MCF 10A (cell line): ENCODE measurements around the gene C1QTNF1. TPM values are rescaled to one million over a fixed set of nuclear protein-coding genes. Genes with fewer than 3 reads are reported as not detected.

ENCODE experiments used
- BruUV-seq: library from RNA; stranded (reverse); fragments of 400-500 nt; replicated peaks from 2 replicates; lab custom pipeline; 2021; lab: Mats Ljungman, UMichigan
- CTCF ChIA-PET: fragments of 300-600 bp; sonication (Branson Sonifier 250); formaldehyde crosslinking; extraction: SDS; loops from one replicate; lab custom pipeline; 2021; ENCODE audit warnings: antibody characterized with exemption, inconsistent platforms; lab: Yijun Ruan, JAX
- POLR2A ChIA-PET: fragments of 300-600, 350-650 bp; sonication (Branson Sonifier 250); formaldehyde crosslinking; extraction: SDS; loops from one replicate; lab custom pipeline; 2020; ENCODE audit warnings: antibody characterized with exemption, inconsistent platforms; lab: Yijun Ruan, JAX
- DNase-seq: peaks from one replicate; pipeline ENCODE4 v3.0.0-alpha.2; 2018; ENCODE audit not compliant: unreplicated experiment
- H3K27ac Mint-ChIP-seq: one replicate; pipeline ENCODE4 v1.8.0; 2022; ENCODE audit warnings: mild to moderate bottlenecking, low read depth, mixed read lengths; ENCODE audit not compliant: unreplicated experiment
- H3K27me3 Mint-ChIP-seq: one replicate; pipeline ENCODE4 v1.8.0; 2022; ENCODE audit warnings: mixed read lengths; ENCODE audit not compliant: insufficient read depth, unreplicated experiment
- H3K36me3 Mint-ChIP-seq: one replicate; pipeline ENCODE4 v1.8.0; 2022; ENCODE audit warnings: mild to moderate bottlenecking, moderate library complexity, mixed read lengths; ENCODE audit not compliant: insufficient read depth, unreplicated experiment
- H3K4me1 Mint-ChIP-seq: one replicate; pipeline ENCODE4 v1.8.0; 2022; ENCODE audit warnings: mixed read lengths; ENCODE audit not compliant: insufficient read depth, unreplicated experiment
- H3K4me3 Mint-ChIP-seq: one replicate; pipeline ENCODE4 v1.8.0; 2022; ENCODE audit warnings: mild to moderate bottlenecking, moderate library complexity, mixed read lengths; ENCODE audit not compliant: unreplicated experiment
- H3K9me3 Mint-ChIP-seq: one replicate; pipeline ENCODE4 v1.8.0; 2022; ENCODE audit warnings: mixed read lengths; ENCODE audit not compliant: unreplicated experiment
- intact Hi-C: fragments of 100-400 bp; cut with micrococcal nuclease; formaldehyde crosslinking; loops from 2 replicates; pipeline ENCODE4 v1.14.1; 2022
- total RNA-seq: library from RNA; stranded (reverse); gene quantifications from 2 replicates; pipeline ENCODE4 v1.2.3, GENCODE V29; 2022
- TF ChIP-seq, protein P1 (sequence below): fragments of 200-600 bp; IDR thresholded peaks from one replicate; pipeline ENCODE4 v1.8.0; 2022; ENCODE audit warnings: antibody characterized with exemption, mild to moderate bottlenecking; ENCODE audit not compliant: unreplicated experiment

The C1QTNF1 gene
- total RNA-seq, 1 experiment from 2014 or later, result 3.0 TPM

DNA sequence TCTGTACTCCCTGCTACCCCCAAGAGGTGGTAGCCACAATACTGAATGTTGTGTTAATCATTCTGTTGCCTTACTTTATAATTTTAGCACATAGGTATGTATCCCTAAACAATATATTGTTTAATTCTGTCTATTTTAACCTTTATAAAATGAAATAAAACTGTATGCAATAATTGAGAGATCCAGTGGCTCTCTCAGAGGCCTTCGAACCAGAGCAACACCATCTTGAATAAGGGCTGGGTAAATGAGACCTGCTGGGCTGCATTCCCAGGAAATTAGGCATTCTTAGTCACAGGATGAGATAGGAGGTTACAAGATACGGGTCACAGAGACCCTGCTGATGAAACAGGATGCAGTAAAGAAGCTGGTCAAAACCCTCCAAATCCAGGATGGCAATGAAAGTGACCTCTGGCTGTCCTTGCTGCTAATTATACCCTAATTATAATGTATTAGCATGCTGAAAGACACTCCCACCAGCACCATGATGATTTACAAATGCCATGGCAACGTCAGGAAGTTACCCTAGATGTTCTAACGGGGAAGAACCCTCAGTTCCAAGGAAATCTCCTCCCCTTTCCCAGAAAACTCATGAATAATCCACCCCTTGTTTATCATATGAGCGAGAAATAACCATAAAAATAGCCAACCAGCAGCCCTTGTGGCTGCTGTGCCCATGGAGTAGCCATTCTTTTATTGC, 12.4 kb upstream of the C1QTNF1 start:
- Mint-ChIP-seq H3K4me1 (peaks cover 26% of the 10 kb centered on the region), H3K4me3 (peak overlapping the region; percentile 13), H3K36me3 (peaks cover 6% of the 10 kb centered on the region), H3K27me3 (no peaks in the 10 kb centered on the region), H3K9me3 (peaks cover 7% of the 10 kb centered on the region), H3K27ac (no peak overlapping the region)
- intact Hi-C loops, result loop anchor here (10.0 kb wide), 1 partner anchor 383 kb away; no protein-coding TSS in a partner anchor
- POLR2A ChIA-PET, result interaction anchor here (0.5 to 1.5 kb wide), 2 partner anchors 14 to 25 kb away, joined by 3 to 4 read pairs; no protein-coding TSS in a partner anchor
- CTCF ChIA-PET, result interaction anchor here (0.6 to 0.7 kb wide), 2 partner anchors 28 to 970 kb away, joined by 3 read pairs; no protein-coding TSS in a partner anchor
- TF ChIP-seq, protein P1, sequence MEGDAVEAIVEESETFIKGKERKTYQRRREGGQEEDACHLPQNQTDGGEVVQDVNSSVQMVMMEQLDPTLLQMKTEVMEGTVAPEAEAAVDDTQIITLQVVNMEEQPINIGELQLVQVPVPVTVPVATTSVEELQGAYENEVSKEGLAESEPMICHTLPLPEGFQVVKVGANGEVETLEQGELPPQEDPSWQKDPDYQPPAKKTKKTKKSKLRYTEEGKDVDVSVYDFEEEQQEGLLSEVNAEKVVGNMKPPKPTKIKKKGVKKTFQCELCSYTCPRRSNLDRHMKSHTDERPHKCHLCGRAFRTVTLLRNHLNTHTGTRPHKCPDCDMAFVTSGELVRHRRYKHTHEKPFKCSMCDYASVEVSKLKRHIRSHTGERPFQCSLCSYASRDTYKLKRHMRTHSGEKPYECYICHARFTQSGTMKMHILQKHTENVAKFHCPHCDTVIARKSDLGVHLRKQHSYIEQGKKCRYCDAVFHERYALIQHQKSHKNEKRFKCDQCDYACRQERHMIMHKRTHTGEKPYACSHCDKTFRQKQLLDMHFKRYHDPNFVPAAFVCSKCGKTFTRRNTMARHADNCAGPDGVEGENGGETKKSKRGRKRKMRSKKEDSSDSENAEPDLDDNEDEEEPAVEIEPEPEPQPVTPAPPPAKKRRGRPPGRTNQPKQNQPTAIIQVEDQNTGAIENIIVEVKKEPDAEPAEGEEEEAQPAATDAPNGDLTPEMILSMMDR, result no peak
- DNase-seq, result no peak
- BruUV-seq, result no TSS peak

DNA sequence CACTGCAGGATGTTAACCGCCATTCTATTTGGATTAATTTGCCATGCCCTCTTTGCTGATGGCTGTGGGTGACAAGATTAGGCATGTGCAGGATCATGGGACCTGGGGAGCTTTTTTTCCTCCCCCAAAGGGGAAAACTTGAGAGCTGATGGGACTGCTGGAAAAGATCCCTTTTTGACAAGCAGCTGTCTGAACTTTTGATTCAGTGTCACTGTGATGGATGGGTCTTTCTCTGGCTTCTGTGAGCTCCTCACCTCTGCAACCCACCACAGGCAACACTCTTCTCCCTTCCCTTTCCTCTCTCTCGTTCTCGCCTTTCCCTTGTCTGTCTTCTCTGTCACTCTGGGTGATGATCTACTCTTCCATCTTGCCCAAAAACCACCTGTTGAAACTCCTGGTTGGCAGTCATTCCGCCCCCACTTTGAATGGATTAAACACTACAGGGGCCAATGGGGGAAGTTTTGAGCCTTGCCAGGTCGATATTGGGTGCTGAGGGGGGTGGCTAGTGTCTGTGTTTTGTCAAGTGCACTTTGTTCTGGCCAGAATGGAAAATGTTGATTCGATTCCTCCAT, 11.3 kb upstream of the C1QTNF1 start:
- peaks cover 6% of the 10 kb centered on the region for H3K36me3 Mint-ChIP-seq
- intact Hi-C loops, result loop anchor here (10.0 kb wide), 1 partner anchor 382 kb away; no protein-coding TSS in a partner anchor
- TF ChIP-seq, protein P1, result no peak
- DNase-seq, result no peak
- H3K4me1 Mint-ChIP-seq, result peaks cover 17% of the 10 kb centered on the region
- ChIA-PET POLR2A (no interaction called here), CTCF (interaction anchor here (0.7 kb wide), 1 partner anchor 74 kb away, joined by 4 read pairs; no protein-coding TSS in a partner anchor)
- no TSS peak for BruUV-seq
- peaks cover 7% of the 10 kb centered on the region for H3K9me3 Mint-ChIP-seq
- H3K27me3 Mint-ChIP-seq, result no peaks in the 10 kb centered on the region
- H3K27ac Mint-ChIP-seq, result no peak overlapping the region
- no peak overlapping the region for H3K4me3 Mint-ChIP-seq

DNA sequence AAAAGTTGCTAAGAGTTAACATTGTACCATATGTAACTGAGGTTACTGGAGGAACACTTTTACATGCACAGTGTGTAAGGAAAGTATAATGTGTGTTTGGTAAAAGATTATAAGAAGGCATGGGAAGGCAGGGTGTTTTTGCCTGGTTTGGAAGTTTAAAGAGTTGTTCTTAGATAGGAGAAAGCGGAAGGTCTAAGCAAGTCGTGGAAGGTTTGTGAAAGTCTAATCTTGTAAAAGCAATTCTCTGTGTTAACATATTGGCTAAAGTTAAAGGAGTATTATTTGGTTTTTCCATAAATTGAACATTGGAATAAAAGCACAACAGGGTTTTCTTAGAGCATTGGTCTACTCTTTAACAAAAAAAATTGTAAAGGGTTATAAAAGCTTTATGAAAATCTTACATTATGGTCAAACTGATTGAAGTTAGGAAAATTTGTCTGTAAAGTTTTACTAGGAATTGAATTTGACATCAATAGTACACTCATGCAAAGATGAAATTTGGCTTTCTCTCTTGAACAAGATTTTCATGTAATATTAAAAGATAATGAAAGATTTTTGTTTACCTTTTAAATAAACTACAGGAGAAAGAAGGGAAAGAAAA, 9.7 kb upstream of the C1QTNF1 start:
- BruUV-seq, result no TSS peak
- CTCF ChIA-PET, result interaction anchor here (1.2 kb wide), 1 partner anchor 75 kb away, joined by 5 read pairs; no protein-coding TSS in a partner anchor
- H3K4me3 Mint-ChIP-seq, result no peak overlapping the region
- TF ChIP-seq, protein P1, result no peak
- DNase-seq, result no peak
- POLR2A ChIA-PET, result interaction anchor here (1.0 kb wide), 1 partner anchor 12 kb away, joined by 3 read pairs; no protein-coding TSS in a partner anchor
- H3K4me1 Mint-ChIP-seq, result peaks cover 5% of the 10 kb centered on the region
- peaks cover 6% of the 10 kb centered on the region for H3K36me3 Mint-ChIP-seq
- H3K9me3 Mint-ChIP-seq, result peaks cover 7% of the 10 kb centered on the region
- H3K27me3 Mint-ChIP-seq, result no peaks in the 10 kb centered on the region
- H3K27ac Mint-ChIP-seq, result no peak overlapping the region
- intact Hi-C loops, result loop anchor here (10.0 kb wide), 1 partner anchor 381 kb away; no protein-coding TSS in a partner anchor
